Stimulated activated CD4-positive, alpha-beta T cell treated with anti-CD3 and anti-CD28 coated beads, Interleukin-1b, Interleukin-23, amount 100 ng/mL, for 24 hours (primary cell): ENCODE measurements around the gene FCGR3A.

Experiments used
- DNase-seq, 4 experiments: peaks; one replicate each; pipeline ENCODE4 v3.0.0-alpha.2; 2020; ENCODE audit warnings: low read depth in 4 of 4, low spot score in 1 of 4

The FCGR3A gene

GRCh38 chr1:161502641-161503393 is 46.8 kb downstream of the FCGR3A start:
- no peak for DNase-seq

GRCh38 chr1:161502181-161502580 is 47.4 kb downstream of the FCGR3A start:
- DNase-seq: no peak

GRCh38 chr1:161501234-161501633 is 48.4 kb downstream of the FCGR3A start:
- DNase-seq: no peak

- DNase-seq: no peak
These were observed 50.2 kb downstream of the FCGR3A start for GRCh38 chr1:161499099-161500039.

GRCh38 chr1:161498646-161499045 is 51.0 kb downstream of the FCGR3A start:
- no peak for DNase-seq

GRCh38 chr1:161497961-161498360 is 51.7 kb downstream of the FCGR3A start:
- no peak for DNase-seq

- DNase-seq: no peak
These were observed 54.1 kb downstream of the FCGR3A start for GRCh38 chr1:161495490-161495889.

- no peak for DNase-seq
These were observed 55.4 kb downstream of the FCGR3A start for GRCh38 chr1:161494091-161494735.

GRCh38 chr1:161492827-161493226 is 56.8 kb downstream of the FCGR3A start:
- no peak for DNase-seq
